IPS-NIHi11 (cell line): ENCODE results near the gene NIP7.
"Not testable (repeated sequence)": the region's sequence is repeated elsewhere in the genome, so short reads cannot be mapped to it uniquely, and the experiment has no call there.

ENCODE experiments used
- DNase-seq: peaks from one replicate; pipeline ENCODE4 v3.0.0; 2012; ENCODE audit warnings: mixed read lengths, low spot score

Gene NIP7

GRCh38 chr16:69345923-69346322, 6.4 kb downstream of the NIP7 start:
- no peak for DNase-seq

GRCh38 chr16:69346683-69347082, 7.1 kb downstream of the NIP7 start:
- no peak for DNase-seq

- no peak for DNase-seq
These were observed 8.7 kb downstream of the NIP7 start for GRCh38 chr16:69348222-69348621.

DNA sequence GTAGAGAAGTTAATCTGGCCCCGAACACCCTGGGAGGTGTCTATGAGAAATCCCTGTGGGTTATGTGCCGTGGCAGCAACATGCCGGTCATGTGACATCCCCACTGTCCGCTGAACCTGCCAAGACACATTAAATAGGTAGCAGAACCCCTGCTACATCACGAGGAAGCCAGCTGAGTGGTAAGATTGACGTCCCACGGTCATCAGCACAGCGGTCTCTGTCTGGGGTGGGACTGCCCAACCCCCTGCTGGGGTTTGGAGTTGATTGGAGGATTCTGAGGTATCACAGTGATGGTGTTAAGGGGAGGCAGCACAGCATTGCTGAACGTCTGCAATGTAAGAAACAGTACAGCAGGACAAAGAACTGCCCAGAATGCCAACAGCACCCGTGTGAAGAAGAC, 10.0 kb downstream of the NIP7 start:
- no peak for DNase-seq

GRCh38 chr16:69350536-69351133, 11.1 kb downstream of the NIP7 start:
- DNase-seq = no peak

DNA sequence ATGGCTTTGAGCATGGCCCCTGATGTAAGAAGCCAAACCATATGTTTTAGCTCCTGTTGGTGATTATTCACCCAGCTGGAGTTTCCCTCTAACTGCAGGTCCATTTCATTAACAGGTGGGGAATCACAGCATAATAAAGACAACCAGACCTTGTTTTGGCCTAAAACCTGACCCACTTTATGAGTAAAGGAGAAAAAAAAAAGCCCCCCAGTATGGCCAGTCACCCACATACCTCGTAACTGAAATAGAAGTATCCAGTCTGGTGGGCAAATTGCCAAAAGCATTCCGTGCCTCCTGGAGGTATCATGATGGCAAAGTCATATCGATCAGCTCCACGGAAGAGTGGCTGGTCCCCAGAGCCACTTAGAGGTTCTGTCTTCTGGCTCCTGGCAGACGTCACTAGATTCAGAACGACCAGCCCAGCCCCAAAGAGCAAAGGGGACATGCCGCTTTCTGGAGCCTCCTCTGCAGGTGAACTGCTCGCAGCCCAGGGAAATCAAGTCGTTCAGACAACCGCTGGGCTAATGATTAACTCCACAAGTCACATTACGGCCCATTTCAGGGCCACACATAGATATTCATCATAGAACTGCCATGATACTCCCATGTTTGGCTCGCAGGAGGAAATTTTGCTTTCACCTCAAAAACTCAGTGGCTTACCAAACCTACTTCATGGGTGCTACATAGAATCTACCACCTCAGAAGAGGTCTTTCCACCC, 11.9 kb downstream of the NIP7 start, which contains the start of gene TMED6:
TMED6 (minus strand) TSS at position 478 of the 719 bp plus-strand sequence; CDS start at position 445, 33 bp downstream.
- DNase-seq = no peak

DNA sequence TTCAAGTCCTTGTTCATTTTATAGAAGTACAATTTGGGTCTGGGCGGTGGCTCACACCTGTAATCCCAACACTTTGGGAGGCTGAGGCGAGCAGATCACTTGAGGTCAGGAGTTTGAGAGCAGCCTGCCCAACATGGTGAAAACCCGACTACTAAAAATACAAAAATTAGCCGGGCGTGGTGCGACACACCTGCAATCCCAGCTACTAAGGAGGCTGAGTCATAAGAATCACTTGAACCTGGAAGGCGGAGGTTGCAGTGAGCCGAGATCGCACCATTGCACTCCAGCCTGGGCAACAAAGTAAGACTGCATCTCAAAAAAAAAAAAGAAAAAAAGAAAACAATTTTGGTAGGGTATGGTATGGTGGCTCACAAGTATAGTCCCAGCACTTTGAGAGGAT, 20.5 kb downstream of the NIP7 start:
- DNase-seq = not testable (repeated sequence)

- DNase-seq = no peak
These were observed 23.7 kb downstream of the NIP7 start for GRCh38 chr16:69363281-69363717.

GRCh38 chr16:69364088-69364487, 24.5 kb downstream of the NIP7 start:
- DNase-seq = no peak

DNA sequence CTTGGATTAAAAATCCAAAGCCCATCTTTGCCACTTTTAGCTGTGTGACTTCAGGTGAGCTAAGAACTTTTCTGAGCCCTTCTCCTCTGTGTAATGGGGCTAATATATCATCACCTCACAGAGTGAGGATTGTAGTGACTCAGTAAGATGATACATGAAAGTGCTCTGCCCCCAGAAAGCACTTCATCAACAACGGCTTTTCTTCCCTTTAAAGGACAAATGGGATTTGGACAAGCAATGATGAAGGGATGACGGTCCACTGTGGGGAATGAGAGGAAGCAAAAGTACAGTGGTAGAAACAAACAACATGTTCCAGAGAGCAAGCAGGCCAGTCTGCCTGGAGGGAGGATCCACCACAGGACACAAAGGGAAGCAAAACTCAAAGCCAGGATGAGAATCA, 26.3 kb downstream of the NIP7 start:
- no peak for DNase-seq

DNA sequence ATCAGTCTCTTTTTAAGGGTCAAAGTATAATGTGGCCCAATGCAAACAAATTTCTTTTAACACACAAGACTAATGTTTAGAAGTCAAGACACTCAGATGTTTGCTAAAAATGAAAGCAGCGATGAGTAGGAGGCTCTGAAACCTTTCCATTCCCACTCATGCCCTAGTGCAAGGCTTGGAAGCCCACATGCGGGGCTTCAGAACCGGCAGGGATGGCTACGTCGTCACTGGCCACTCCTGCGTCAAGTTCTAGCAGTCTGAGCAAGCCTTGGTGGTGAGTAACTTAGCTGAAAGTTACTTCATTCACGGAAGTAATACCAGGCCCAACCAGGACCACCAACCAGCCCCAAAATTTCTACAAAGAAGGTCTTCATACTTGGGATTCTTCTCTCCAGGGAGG, 26.9 kb downstream of the NIP7 start:
- no peak for DNase-seq

- no peak for DNase-seq
These were observed 28.4 kb downstream of the NIP7 start for GRCh38 chr16:69367980-69368379.

- no peak for DNase-seq
These were observed 29.3 kb downstream of the NIP7 start for GRCh38 chr16:69368866-69369265.

DNA sequence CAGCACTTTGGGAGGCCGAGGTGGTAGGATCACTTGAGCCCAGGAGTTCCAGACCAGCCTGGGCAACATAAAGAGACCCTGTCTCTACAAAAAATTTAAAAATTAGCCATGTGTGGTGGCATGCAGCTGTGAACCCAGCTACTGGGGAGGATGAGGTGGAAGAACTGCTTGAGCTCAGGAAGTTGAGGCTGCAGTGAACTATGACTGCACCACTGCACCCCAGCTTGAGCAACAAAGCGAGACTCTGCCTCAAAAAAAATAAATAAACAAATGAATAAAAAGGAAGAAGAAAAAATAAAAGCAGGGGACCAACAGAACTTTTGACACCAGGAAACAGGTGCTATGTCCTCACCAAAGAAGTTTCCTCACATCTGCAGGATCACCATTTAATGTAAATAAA, 32.0 kb downstream of the NIP7 start:
- DNase-seq = no peak

DNA sequence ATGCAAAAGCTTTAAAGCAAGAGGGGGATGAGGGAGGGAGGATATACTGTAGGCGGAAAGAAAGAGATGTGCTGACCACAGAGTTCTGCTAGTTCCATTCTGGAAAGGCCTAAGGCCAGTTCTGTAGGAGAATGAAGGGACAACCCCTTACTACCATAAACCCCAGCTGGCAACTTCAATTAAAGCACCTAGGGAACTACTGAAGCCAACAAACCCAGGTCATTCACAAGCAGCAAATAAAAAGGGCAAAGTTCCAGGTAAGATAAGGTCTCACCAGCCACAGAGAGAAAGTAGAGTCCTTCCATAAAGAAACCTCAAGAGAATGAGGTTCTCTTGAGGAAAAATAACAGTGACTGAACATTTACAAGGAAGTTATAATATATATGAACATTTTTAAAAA, 33.4 kb downstream of the NIP7 start:
- no peak for DNase-seq

DNA sequence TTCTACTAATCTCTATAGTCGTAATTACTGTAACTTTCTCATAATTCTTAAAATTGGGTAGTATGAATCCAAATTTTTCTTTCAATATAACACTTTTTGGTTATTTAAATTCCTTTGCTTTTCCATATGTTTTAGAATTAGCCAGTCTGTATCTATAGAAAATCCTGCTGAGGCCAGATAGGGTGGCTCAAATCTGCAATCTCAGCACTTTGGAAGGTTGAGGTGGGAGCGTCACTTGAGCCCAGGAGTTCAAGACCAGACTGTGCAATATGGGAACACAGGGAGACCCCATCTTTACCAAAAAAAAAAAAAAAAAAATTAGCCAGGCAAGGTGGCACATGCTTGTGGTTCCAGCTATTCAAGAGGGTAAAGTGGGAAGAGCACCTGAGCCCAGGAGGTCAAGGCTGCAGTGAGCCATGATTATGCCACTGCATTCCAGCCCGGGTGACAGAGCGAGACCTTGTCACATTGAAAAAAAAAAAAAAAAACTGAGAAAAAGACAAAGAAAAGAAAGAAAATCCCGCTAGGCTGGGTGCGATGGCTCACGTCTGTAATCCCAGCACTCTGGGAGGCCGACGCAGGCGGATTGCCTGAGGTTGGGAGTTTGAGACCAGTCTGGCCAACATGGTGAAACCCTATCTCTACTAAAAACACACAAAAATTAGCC, 37.0 kb downstream of the NIP7 start:
- DNase-seq = no peak

DNA sequence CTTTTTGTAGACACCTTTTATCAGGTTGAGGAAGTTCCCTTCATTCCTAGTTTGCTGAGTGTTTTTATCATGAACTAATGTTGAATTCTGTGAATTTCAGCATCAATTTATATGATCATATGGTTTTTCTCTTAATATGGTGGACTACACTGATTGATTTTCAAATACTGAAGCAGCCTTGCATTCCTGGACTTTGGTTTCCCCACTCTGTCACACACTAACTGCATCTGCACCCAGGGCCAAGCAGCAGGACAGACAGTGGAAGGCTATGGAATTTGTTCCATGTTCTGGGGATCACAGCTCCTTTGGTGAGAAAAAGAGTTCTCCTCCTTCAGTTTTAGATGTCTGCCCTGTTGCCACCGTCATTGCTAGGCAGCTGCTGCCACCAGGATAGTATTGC, 38.5 kb downstream of the NIP7 start:
- DNase-seq = no peak

GRCh38 chr16:69378760-69379159, 39.2 kb downstream of the NIP7 start:
- DNase-seq = no peak

GRCh38 chr16:69381231-69381630, 41.7 kb downstream of the NIP7 start:
- DNase-seq = no peak

DNA sequence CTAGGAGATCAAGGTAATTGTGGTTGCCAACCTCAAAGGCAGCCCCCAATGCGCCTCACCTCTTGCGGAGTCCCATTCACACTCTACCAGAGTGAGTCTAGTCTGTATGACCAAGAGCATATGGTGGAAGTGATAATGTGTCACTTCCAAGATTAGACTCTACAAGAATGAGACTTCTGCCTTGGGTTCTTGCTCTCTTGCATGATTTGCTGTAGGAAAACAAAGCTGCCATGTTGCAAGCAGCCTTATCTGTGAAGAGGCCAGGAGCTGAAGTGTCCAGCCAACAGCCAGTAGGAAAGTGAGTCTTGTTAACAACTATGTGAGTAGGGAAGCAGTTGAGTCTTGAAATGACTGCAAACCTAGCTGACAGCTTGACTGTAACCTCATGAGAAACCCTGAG, 42.8 kb downstream of the NIP7 start:
- DNase-seq = no peak

GRCh38 chr16:69384974-69385373, 45.4 kb downstream of the NIP7 start:
- no peak for DNase-seq

GRCh38 chr16:69386596-69386995, 47.0 kb downstream of the NIP7 start:
- no peak for DNase-seq
